Stromal cell of bone marrow (primary cell): ENCODE measurements around the gene GSTK1.
"Not testable (repeated sequence)": the region's sequence is repeated elsewhere in the genome, so short reads cannot be mapped to it uniquely, and the experiment has no call there.

Experiments used
- DNase-seq: peaks from one replicate; pipeline ENCODE4 v3.0.0-alpha.2; 2012; ENCODE audit warnings: low read depth

GSTK1 gene

DNA sequence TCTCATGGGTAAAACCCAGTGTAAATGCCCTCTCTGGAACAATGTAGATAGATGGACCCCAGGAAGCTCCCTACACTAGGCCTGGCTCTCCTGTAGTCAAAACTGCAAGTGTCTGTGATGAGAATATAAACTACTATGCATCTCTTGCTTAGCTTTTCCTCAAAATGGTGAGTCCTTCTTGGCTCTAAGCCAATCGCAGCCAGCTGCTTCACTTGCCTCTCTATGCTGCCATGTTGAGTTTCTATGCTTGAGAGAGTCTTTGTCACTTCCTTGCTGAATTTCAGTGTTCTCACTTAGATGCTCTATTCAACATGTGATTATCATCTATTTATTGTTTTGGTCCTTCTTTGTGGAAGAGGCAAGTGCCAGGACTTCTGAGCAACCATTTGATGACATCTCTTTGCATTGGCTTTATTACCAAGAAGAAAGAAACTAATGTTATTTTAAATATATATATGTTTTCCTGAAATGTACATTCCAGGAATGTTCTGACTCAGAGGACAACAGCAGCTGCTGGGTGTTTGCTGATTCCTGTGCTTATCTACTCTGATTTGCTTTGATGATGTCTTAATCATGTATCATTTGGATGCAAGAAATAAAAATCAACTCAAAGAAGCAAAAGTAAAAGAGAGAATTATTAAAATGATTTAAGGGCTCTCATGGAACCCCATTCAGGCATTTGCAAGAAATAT lies 24.8 kb upstream of the GSTK1 start:
- no peak for DNase-seq

DNA sequence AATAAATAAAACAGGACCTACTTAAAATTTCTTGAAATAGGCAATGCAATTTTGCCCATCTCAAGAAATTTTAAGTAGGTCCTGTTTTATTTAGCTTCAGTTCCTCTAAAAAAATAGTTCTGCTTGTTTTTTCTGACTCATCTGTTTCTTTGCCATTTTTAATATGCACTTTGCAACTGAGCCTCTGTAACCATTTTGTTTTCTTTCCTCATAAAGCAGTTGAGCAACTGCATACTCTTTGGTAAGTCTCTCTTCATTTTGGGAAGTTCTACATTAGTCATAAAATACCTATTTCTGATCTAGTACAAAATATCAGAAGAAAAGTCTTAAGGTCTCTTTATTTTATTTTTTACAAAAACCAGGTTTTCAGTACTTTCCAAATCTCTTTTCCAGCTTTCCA lies 23.4 kb upstream of the GSTK1 start:
- peak; percentile 60 for DNase-seq

DNA sequence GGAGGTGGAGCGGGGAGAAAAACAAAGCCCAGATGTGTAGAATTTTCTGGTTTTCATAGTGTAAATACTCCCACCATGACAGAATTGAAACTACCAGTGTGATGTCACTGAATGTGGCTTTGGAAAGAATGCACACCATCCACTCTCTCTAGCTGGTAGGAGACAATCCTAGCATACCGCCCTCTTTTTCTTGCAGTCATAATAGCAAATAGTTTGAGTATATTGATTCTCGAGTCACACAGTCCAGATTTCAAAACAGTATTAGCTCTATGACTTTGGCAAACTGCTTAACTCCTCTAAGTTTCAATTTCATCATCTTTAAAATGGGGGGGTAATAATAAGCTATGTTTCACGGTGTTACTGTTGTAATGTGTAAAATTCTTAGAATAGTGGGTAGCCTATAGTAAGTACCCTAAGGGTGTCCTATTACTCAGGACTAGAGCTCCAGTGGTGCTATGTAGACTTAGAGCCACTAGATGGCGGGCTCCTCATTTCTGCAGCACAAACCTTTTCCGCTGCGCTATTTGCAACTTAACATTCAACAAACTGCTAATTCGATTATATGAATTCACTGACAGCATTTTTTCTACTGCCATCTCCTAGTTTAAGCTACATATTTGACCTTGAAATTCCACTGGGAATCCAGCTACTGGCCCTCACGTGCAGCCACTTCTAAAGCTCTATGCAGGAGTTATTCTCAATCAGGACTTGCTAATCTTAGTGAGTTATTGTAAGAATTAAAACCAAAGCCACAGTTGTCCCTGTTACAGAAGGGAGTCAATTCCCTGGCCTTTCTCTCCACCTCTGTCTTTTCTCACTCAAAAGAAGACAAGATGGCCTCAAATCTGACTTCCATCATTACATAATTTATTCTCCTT lies 22.7 kb upstream of the GSTK1 start:
- peak; percentile 65 for DNase-seq

DNA sequence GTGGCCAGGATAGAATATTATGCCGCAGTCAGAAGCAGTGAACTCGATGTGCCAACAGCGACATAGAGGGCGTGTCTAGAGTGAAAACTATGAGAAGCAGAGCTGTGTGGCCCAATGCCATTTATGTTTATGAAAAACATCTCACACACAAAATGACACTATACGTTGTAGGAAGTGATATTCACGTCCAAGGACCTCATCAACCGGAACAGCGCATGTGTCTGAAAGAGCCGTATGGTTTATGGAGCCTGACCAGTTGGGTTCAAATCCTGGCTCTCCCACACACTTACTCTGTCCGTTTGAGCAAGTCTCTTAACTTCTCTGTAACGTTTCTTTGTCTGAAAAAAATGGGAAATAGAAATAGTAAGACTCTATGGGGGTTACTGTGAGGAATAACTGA lies 20.9 kb upstream of the GSTK1 start:
- DNase-seq, result no peak

DNA sequence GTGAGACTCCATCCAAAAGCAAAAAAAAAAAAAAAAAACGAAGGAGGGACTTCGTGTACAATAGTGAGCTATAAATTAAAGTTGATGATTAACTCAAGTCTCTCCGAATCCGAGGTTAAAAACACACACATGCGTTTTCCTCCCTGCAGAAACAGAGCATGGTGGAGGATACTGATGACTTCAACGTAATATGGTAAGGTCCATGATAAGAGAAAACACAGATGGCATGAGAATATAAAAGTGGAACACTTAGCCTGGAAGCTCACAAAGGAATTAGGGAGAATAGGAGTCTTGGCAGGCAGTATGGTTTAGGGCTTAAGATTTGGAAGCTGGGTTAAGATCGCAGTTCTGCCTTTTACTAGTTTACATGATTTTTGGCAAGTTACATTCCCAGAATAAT lies 20.1 kb upstream of the GSTK1 start:
- no peak for DNase-seq

DNA sequence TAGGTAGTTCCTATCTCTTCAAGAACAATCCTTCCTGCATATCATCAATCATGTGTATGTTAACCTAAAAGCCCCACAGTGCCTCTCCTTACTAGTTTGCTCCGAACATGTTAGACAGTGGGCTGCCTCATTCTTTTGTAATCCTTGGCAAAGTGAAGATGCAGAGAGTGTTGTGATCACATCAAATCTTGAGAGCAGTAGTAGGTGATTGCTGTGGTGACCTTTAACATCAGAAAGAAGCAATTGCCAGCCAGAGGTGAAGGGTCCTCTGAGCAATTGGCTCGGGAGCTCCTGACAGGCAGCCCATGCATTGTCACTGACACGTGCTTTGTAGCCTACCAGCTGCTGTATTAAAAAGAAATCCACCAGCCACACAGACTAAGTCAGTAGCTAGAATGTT lies 19.6 kb upstream of the GSTK1 start:
- DNase-seq, result no peak

DNA sequence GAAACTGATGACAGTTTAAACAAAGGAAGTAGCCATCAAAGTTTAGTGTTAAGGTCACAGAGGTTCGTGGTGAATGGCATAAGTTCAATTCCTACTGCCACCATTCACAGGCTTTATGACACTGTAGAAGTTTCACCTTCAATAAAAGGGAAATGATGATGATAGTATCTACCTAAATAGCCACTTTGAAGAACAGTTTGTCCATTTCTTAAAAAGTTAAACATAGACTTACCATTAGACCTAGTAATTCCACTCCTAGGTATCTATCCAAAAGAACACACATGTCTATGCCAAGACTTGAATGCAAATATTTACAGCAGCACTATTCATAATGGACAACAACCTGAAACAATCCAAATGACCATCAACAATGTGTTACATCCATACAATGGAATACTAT lies 18.9 kb upstream of the GSTK1 start:
- DNase-seq, result no peak

DNA sequence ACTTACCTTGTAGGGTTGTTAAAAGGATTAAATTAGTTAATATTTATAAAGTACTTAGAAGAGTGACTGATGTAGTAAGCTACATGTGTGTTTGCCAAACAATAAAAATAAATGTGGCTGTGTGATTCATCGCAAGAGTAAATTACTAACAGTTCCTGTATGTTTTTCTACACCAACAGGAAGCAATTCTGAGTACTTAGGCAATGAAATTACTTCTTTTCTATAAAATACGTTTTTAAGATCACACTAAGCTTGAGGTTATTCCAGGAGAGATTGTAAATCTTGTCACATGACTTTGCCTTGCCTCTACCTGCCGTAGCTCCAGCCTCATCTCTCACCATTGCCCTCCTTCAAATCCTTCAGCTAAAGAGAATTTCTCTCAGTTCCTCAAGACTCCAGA lies 18.1 kb upstream of the GSTK1 start:
- peak; percentile 35 for DNase-seq

DNA sequence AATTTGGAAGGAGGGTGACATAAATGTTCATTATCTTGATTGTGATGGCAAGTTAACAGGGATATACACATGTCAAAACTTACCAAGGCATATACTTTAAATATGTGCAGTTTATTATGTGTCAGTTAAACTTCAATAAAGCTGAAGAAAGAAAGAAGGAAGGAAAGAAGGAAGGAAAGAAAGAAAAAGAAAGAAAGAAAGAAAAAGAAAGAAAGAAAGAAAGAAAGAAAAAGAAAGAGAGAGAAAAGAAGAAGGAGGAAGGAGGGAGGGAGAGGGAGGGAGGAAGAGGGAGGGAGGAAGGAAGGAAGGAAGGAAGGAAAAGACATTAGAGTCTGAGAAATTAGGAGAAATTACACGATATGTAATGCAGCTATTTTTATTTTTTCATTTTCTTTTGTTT lies 15.9 kb upstream of the GSTK1 start:
- no peak for DNase-seq

DNA sequence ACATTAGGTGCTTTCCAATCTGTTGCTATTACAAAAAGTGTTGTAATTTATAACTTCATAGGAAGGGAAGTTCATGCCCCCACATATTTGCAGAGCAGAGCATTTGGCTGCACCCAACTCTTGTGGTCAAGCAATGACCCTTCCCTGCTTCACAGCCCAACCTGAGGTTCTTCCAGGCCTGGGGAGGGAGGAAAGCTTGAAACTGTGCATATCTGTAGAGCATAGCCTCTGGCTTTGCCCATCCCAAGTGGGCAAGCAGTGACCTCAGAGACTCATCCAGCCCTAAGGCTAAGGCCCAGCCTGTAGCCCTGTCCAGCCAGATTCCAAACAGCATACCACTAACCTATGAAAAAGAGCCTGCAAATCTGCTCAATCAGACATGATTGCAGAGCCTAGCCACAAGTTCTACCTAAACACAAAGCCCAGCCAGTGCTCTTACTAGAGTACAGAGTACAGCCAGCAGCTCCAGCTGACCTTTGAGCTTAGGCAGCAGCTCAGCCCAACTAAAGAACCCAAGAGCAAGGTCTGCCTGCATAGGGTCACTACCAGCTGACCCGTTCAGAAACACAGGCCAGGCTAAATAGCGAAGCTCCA lies 14.4 kb upstream of the GSTK1 start:
- no peak for DNase-seq

DNA sequence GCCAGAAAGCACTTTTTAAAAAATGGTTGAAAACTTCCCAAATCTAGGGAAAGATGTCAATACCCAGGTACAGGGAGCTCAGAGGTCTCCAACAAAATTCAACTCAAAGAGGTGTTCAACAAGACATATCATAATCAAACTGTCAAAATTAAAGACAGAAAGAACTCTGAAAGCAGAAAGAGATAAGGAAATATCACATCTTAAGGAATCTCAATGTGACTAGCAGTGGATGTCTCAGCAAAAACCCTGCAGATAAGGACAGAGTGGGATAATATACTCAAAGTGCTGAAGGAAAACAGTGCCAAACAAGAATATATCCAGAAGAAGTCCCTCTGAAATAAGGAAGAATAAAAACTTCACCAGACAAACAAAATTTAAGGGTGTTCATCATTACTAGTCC lies 13.0 kb upstream of the GSTK1 start:
- DNase-seq, result no peak

DNA sequence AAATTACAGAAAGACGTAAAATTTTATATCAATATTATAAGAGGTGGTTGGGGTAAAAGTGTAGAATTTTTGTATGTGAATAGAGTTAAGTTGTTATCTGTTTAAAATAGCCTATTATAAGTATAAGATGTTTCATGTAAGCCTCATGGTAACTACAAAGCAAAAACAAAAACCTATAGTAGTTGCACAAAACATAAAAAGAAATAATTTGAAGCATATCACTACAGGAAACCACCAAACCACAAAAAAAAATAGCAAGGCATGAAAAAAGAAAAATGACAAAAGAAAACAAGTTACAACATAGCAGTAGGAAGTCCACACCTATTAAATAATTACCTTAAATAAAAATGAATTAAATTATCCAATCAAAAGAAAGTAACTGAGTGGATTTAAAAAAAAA lies 12.4 kb upstream of the GSTK1 start:
- no peak for DNase-seq

DNA sequence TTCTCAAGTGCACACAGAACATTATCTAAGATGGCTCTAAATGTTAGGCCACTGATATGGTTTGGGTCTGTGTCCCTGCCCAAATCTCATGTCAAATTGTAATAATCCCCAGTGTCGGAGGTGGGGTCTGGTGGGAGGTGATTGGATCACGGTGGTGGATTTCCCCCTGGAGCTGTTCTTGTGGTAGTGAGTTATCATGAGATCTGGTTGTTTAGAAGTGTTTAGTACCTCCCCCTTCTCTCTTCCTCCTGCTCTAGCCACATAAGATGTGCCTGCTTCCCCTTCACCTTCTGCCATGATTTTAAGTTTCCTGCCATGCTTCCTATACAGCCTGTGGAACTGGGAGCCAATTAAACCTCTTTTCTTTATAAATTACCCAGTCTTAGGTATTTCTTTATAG lies 11.2 kb upstream of the GSTK1 start:
- DNase-seq, result no peak

DNA sequence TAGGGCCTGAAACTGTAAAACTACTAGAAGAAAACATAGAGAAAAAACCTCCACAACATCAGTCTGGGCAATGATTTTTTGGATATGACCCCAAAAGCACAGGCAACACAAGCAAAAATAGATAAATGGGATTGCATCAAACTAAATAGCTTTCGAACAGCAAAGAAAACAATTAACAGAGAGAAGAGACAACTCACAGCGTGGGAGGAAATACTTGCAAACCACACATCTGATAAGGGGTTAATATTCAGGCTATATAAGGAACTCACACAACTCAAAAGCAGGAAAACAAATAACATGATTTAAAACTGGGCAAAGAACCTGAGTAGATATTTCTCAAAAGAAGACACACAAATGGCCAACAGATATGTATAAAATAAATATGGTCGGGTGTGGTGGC lies 7.7 kb upstream of the GSTK1 start:
- no peak for DNase-seq

DNA sequence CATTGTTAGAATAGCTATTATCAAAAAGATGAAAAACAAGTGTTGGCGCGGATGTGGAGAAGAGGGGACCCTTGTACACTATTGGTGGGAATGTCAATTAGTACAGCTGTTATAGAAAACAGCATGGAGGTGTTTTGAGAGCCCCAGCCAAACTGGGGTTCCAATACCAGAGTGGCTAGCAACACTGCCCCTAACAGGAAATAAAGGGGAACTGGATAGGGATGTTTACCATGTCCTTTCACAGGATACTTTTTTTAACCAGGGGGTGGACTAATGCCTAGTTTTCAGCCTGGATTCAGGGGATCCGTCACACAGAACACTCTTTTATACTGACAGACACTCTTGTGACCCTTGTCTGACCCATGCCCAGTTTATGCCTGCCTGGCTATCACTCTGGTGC lies 6.9 kb upstream of the GSTK1 start:
- DNase-seq, result no peak

DNA sequence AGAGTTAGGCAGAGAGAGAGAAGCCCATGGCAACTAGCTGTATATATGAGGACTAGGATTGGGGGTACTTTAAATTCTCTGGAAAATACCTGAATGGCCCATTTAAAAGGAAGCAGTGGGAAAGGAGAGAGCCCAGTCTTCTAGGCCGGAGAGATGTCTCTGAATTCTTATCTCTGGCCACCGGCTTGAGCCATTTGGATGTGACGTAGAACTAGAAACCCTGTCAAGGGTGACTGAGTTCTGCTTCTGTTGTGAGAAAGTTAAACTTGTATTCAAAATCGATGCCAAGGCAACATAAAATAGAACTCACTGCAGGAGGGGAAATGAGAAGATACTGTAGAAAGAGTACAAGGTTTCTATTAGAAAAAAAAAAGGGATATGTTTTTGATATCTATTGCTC lies 6.3 kb upstream of the GSTK1 start:
- no peak for DNase-seq

DNA sequence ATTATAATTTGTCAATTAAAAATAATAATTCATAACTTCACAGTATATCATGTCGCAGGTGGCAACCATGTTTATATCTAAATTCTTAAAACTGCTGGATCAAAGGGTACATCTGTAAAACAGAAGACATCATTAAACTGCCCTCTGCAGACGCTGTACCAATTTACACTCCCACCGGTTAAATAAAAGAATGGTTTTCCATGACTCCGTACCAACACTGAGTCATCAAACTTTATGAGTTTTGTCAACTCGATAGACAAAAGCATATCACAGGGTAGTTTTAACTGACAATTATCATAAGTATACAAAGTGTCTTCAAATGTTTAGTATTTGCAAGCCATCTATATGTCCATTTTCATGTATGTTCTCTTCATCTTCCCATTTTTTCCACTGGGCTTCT lies 5.7 kb upstream of the GSTK1 start:
- DNase-seq, result no peak

DNA sequence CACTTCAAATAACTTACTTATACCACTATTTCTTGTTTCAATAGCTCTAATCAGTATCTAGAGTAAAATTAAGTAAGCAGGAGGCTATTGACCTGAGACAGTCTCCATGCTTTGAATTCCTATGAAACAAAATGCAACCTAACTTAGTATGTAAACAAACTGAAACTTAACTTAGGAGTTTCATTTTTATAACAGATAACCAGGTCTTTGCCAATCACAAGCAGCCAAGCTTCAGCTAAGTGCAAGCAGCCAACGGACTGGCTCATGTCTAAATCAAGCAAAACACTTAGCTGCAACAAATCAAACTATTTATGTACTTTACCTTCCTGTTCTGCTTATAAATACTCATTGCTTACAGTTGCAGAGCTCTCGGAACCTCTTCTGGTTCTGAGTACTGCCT lies 4.4 kb upstream of the GSTK1 start:
- no peak for DNase-seq

DNA sequence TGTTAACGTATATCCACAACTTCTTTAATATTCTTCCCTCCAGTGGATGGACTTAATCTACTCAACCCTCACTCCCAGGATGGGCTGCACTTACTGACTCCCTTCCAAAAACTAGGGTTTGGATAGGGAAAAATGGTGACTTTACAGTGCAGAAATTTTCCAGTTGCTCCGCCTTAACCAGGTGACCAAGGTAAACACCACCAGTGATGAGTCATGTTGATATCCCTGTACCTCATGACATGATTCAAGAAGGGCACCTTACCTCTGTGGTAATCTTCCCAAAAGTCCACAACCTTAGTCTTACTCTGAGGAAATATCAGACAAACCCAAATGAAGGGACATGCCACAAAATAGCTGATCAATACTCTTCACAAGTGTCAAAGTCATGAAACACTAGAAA lies 3.5 kb upstream of the GSTK1 start:
- no peak for DNase-seq

DNA sequence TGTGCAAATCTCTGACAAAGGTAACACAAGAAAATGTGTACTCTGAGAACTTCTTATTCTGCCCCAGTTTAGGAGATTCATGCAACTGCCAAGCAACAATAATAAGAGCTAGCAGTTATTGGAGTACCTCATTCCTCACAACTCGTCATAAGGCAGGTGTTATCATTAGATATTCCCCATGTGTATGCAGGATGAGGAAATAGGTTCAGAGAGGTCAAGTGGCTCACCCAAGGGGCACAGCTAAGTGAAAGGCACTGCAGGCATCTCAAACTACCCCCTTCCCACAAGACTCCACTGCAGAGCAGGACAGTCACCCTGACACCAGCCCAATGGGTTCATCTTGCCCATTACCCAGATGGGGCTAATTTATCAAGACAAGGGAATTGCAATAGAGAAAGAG lies 1.3 kb upstream of the GSTK1 start:
- no peak for DNase-seq

DNA sequence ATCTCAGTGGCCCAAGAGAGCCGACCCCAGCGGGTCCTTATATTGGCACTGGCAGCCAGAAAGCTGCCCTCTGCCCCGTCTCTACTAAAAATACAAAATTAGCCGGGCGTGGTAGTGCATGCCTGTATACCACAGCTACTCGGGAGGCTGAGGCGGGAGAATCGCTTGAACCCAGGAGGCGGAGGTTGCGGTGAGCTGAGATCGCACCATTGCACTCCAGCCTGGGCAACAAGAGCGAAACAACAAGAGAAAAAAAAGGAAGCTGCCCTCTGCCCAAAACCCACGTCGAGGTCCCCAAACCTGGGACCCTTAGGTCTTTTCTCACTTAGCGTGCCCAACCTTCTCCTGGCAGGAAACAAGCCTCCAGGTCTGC lies 941 bp downstream of the GSTK1 start:
- DNase-seq, result not testable (repeated sequence)

DNA sequence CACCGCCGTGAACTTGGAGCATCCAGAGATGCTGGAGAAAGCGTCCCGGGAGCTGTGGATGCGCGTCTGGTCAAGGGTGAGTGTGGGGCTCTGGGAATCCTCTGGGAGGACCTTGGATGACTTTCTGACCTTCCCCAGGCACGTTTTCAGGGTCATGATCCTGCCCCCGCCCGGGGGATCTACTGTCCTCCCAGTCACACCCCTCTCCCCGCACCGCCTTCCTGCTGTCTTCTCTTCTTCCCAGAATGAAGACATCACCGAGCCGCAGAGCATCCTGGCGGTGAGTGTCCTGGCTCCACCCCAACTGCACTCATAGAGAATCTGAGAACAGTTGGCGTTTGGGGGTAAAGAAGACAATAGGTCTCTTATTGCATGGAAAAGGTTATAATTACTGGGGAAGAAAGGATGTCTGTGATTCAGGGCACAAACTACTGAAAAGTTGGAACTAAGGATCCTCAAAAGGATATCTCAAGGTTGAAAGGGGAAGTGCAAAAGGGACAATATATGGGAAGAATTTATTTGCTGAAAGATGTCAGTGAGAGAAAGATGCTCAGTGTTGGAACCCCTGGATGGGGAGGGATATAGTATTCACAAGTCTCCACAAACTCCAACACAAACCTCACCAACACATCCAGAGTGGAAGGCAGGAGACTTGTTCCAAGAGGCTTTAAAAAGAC lies 1.9 kb downstream of the GSTK1 start:
- no peak for DNase-seq

DNA sequence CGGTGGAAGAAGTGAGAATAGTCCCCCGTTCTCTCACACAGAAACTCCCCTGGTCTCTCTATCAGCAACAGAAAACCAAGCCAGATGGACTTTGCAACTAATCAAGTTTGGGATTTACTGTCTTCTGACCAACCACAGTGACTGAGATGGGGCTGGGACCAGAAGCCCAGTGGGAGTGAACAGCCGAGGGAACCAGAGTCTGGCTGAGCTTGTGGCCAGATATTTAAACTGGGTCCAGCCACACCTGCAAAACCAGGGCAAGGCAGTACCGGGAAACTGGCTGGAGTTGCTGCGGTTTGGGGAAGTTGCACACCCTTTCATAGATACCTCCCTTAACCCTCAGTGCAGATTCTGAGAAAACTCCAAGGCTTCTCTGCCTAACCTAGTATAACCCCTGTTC lies 6.0 kb downstream of the GSTK1 start:
- DNase-seq, result no peak
